Measurements from ENCODE around the gene CAMTA2. TPM values are rescaled to one million over a fixed set of nuclear protein-coding genes. Genes with fewer than 3 reads are reported as not detected.

The CAMTA2 gene

Small RNAs within 50 kb of the gene (small RNA-seq; reads per million reads assigned to genes)
- gene MIR6864 (not detected), gene MIR6865 (not detected)

All from skeletal muscle satellite cell (primary cell).